Activated CD8-positive, alpha-beta memory T cell treated with anti-CD3 and anti-CD28 coated beads for 4 hours (primary cell): ENCODE results near the gene NPTX2.

Experiments
- DNase-seq, 2 donors: peaks; one replicate each; pipeline ENCODE4 v3.0.0-alpha.2; 2020; ENCODE audit warnings: low read depth in 2 of 2

The NPTX2 gene

DNA sequence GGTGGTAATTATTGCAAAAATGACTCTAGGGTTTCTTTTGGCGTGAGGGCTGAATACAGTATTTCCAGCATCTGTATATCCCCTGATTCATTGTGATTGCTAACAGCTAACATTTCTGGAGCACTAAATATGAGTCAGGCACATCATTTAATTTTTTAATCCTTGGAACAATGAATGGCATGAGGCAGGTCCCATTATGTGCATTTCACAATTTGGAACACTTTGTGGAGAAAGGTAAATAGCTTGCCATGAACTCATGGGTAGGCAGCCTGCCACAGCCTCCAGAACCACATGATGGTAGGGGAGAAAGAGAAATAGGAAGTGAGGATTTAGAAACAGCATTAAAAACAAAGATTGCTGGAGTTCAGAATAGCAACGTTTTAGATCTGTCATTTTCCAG is 1.7 kb downstream of the NPTX2 start:
- no peak for DNase-seq

DNA sequence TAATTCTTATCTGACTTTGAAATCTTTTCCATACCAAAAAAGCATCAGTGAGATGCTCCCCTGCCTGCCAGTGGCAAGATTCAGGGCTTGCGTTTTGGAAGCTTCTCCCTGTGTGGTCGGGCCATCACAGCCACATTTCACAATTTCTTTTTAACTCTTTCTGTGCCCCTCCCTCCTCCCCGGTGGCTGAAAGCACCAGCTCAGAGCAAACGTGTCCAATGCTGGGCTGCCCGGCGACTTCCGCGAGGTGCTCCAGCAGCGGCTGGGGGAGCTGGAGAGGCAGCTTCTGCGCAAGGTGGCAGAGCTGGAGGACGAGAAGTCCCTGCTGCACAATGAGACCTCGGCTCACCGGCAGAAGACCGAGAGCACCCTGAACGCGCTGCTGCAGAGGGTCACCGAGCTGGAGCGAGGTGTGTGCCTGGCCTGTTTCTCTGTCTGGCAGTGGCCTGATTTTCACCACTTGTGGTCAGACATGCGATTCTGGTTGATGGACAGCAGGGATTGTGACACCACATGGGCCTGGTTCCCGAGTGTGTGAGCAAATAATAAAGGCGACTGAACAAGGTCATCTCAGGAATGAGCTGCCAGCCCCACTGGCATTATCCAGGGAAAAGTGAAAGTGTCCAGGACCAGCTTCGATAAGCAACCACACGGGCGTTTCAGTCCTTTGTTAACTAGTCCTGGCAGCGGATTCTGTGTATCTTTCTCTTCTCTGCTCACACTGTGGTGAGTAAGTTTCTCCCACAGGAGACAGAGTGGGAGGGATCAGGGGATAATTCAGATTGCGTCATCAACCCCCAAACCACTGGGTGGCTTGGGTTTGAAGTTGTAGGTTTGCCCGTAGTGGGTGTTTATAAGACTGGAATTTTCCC is 2.6 kb downstream of the NPTX2 start:
- DNase-seq = no peak

DNA sequence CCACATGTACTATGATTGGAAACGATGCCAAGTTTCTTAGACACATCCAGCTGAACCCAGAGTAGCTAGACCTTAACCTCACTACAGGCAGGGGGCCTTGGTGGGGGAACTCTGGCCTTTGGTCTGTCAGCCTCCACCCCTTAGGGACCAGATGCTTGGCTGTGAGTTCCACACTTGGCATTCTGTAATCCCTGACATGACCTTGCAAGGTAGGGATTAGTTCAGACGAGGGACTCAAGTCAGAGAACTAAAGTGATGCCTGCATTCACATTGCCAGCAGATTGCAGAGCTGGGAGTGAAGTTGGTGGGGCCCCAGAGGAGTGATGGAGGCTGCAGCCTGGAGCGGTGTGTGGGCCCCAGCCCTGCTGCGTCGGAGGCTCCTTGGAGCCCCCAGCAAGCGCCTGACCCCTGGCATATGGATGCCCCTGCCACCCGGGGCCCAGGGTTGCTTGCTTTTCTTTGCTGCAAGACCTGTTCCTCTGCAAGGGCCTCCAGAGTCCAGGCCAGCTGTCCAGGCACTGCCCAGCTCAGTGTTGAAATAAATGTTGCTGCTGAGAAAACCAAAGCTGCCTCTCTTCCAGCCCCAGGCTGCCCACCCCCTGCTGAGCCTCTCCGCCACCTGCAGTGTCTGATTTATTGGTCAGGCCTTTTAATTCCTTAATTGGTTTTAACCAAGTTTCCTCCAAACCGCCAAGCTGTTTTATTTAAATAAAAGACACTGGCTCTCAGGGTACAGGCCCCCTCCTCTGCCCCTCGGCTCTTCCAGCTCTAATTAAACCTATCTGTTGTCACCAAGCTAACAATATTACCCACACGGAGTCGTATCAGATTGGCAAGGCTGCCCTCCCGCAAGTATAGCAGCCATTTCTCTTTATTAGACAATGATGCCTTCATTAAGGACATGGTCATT is 4.7 kb downstream of the NPTX2 start:
- DNase-seq = no peak

- no peak for DNase-seq
Observed at GRCh38 chr7:98622926-98623325, 5.8 kb downstream of the NPTX2 start.

DNA sequence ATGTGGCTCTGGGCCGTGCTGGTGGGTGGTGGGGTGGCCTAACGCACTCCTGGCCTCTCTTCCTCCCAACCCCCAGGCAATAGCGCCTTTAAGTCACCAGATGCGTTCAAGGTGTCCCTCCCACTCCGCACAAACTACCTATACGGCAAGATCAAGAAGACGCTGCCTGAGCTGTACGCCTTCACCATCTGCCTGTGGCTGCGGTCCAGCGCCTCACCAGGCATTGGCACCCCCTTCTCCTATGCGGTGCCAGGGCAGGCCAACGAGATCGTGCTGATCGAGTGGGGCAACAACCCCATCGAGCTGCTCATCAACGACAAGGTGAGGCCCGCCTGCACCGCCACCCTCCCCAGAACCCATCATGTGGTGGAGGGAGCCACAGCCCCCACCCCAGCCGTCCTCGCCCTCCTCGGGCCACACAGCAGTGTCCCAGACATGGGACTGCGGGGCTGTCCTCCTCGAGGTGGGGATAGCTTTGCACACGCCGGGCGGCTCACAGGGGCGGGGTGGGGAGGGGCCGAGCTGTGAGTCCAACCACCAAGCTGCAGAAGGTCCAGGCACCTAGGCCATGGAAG is 7.8 kb downstream of the NPTX2 start:
- DNase-seq = no peak

DNA sequence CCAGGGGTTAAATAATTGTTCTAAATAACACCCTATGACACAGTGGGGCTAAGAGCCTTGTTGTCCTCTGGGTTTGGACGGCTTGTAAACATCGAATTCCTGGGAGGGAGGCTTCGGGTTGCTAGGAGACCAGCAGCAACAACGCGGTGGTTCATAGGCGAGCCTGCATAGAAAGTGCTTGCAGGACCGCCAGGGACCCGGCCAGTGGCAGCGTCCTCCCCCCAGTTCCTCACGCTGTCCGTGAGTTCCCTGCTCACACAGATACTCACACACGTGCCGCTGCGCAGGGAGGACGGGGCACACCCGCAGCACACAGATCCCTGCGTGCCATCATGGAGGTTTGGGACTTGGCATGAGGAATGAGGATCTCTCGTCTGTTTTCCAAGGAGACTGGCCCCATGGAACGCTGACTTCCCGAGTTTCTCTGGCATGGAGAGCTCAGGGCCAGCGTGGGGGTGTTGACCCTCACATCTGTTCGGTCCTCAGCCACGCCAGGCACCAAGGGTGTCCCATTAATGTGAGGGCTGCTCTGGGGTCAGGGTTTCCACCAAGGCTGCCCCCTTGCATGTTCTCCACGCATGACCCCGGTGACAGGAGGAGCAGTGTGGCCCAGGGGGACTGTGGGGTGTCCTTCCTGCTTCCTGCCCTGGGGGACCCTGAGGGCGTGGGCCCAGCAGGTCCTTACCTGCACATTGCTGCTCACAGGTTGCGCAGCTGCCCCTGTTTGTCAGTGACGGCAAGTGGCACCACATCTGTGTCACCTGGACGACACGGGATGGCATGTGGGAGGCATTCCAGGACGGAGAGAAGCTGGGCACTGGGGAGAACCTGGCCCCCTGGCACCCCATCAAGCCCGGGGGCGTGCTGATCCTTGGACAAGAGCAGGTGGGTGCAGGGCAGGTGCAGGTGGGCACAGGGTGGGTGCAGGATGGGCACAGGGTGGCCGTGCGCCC is 9.7 kb downstream of the NPTX2 start:
- DNase-seq = no peak

GRCh38 chr7:98627413-98627790 is 10.3 kb downstream of the NPTX2 start:
- no peak for DNase-seq

GRCh38 chr7:98628418-98628817 is 11.3 kb downstream of the NPTX2 start:
- DNase-seq = no peak

DNA sequence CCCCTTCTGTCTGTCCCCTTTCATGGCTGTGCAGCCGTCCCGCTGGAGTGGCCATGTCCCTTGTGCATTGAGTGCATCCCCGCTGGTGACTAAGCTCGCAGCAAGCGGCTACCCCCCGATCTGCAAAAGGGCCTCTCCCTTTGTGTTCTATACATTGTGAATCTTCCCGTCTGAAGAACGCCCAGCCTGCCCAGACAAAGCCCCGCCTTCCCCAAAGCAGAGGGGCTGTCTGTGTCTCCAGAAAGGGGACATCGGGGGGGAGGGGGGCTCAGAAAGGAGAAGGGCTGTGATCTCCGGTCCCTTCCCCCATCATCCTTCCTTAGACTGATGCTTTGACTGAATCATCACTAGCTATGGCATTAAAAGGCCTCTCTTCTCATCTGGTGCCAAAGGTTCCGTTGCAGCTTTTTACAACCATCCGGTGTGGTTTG is 11.9 kb downstream of the NPTX2 start:
- no peak for DNase-seq

- DNase-seq = no peak
Observed at GRCh38 chr7:98630149-98630548, 13.1 kb downstream of the NPTX2 start.

DNA sequence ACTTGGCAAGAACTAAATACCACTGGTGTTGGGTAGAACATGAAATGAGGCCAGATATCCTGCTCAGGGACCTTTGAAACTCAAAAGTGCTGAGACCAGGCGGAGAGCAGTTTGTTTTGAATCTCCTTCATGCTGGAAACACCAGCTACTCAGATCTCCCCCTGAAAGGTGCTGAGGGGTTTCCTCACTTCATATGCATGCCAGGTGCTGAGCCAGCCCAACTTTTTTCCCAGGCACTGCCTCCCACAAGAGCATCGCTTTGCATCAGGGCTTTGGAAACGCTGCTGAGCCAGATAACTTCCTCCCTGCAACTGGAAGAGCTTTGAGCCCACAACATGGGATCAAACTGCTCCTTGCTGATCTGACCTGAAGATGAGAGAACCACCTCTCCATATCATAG is 13.7 kb downstream of the NPTX2 start:
- DNase-seq = no peak

DNA sequence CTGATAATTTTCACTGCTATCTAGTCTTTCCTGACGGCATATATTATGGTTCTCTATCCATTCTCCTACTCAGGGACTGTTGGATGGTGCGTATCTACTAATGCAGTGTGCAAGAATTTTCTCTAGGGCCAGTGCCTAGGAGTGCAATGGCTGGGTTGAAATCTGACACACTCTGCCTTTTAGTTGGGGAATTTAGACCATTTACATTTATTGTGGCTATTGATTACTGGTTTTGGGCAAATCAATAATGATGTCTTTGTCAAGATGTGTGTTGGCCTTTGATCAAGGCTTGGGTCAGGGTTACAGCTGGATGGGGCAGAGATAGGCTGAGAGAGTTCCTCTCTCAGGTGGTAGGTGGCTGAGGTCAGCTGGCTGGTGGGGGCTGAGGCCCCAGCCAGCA is 21.8 kb downstream of the NPTX2 start:
- DNase-seq = no peak

GRCh38 chr7:98640375-98640774 is 23.3 kb downstream of the NPTX2 start:
- DNase-seq = no peak

DNA sequence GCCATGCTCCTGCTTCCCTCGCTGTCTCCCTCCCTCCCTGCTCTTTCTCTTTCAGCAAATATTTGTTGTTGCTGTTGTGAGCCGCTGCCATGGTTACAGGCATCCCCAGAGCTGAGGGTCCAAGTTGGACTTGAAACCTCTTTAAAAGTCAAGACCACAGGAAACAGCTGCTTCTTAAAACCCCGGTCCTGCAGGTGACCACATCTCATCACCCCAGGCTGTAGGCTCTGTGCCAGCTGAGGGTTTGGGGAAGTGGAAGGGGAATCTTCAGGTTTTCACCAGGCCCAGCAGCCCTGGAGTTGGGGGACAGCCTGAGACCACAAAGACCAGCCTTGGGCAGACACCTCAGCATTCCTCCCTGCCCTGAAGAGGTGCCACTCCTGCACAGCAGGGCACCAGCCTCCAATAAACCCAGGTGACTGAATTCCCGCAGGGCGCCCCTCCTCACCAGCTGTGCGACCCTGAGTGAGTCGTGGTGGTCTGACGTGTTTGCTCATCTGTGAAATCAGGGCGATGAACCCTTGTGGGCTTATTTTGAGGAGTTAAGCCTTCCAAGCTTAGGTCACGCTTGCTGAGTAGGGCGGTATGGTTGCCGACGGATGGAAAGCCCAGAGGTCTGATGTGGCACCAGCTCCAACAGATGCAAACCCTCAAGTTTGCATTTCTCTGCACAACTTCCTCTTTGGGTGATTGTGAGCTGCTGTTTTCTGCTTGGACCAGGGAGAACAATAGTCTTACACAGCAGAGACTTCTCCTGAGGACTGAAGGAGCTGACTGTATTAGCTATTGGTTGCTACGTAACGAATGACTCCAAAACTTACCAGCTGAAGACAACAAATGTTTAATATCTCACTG is 24.8 kb downstream of the NPTX2 start:
- no peak for DNase-seq

GRCh38 chr7:98643236-98643985 is 26.3 kb downstream of the NPTX2 start:
- DNase-seq = no peak

DNA sequence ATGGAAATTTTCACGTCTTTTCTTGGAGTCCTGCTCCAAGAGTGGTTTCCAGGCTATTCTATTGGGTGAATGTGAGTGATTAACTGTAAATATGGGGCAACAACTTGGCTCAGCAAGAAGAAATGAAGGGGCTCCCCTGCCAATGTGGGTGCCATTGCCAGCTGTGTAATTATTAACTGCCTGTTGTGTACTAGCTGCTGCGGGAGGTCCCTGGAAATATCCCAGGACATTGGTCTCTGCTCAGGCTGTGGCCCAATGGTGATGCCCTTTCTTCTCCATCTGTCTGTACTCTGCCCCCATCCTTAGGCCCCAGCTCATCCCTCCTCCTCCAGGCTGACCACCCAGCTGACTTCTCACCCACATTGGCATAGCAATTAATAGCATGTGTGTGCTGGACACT is 29.4 kb downstream of the NPTX2 start:
- no peak for DNase-seq

GRCh38 chr7:98647326-98647725 is 30.2 kb downstream of the NPTX2 start:
- no peak for DNase-seq

DNA sequence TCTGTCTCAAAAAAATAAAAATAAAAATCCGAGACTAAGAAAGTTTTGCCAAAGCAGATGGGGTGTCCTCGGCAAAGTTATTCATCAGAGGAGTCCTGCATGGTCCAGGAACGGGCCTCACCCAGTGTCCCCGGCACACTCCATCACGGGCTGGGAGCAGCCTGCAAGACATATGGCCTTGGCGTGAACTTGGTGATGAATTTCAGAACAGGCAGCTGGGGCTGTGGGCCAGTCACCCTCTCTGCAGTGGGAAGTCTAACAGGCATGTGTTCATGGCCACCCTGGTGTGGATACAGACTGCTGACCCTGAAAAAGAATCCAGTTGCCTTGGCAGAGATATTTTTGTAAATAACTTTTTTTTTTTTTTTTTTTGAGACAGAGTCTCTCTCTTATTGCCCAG is 34.7 kb downstream of the NPTX2 start:
- no peak for DNase-seq

GRCh38 chr7:98653601-98654310 is 36.7 kb downstream of the NPTX2 start:
- DNase-seq = no peak
